ENCODE results near the gene HNRNPA0. TPM values are rescaled to one million over a fixed set of nuclear protein-coding genes. Genes with fewer than 3 reads are reported as not detected.

Gene HNRNPA0
- total and polyA plus RNA-seq, 9 of the 15 experiments (the other 6 are each of a cell fraction or from before 2014, with no cell fraction given) = 5.0 to 33.3 (median 10.7) TPM

Other genes starting within 250 kb of the HNRNPA0 start
- gene KLHL3, start 18.3 kb downstream of the HNRNPA0 start, total RNA-seq (2014; rRNA removed) = under 0.01 and 0.65 TPM in 2 replicates
- gene KLHL3, start 18.3 kb downstream of the HNRNPA0 start, total RNA-seq (2014; rRNA removed; fragmentation: Illumina TruSeq; extraction: Trizol) = 0.26 and 0.33 TPM in 2 replicates
- 0.64 and 0.65 TPM in 2 replicates for gene KLHL3, start 18.3 kb downstream of the HNRNPA0 start, total RNA-seq (2015; rRNA removed; fragmentation: Illumina TruSeq; extraction: Trizol)
- gene KLHL3, start 18.3 kb downstream of the HNRNPA0 start, total RNA-seq (2021) = 0.31 and 0.38 TPM in 2 replicates
- gene KLHL3, start 18.3 kb downstream of the HNRNPA0 start, polyA plus RNA-seq (2011; rRNA removed) = 1.5 and 2.1 TPM in 2 replicates
- 0.22 and 0.24 TPM in 2 replicates for gene KLHL3, start 18.3 kb downstream of the HNRNPA0 start, polyA plus RNA-seq (2014; fragmentation: Illumina TruSeq; extraction: Trizol)
- under 1 TPM; 0.14 to 0.18 TPM for gene KLHL3, start 18.3 kb downstream of the HNRNPA0 start, polyA plus RNA-seq (2014; fragmentation: Nextera tagmentation; extraction: Ambion mirVana)
- gene KLHL3, start 18.3 kb downstream of the HNRNPA0 start, polyA plus RNA-seq (2014; rRNA removed) = 0.19 and 0.47 TPM in 2 replicates
- not detected in 2 replicates for gene MYOT, start 113.5 kb upstream of the HNRNPA0 start, total RNA-seq (2014; rRNA removed)
- not detected in 2 replicates for gene MYOT, start 113.5 kb upstream of the HNRNPA0 start, total RNA-seq (2014; rRNA removed; fragmentation: Illumina TruSeq; extraction: Trizol)
- gene MYOT, start 113.5 kb upstream of the HNRNPA0 start, total RNA-seq (2015; rRNA removed; fragmentation: Illumina TruSeq; extraction: Trizol) = not detected in 2 replicates
- gene MYOT, start 113.5 kb upstream of the HNRNPA0 start, total RNA-seq (2021) = not detected in 2 replicates
- gene MYOT, start 113.5 kb upstream of the HNRNPA0 start, polyA plus RNA-seq (2011; rRNA removed) = not detected in 2 replicates
- not detected in 2 replicates for gene MYOT, start 113.5 kb upstream of the HNRNPA0 start, polyA plus RNA-seq (2014; fragmentation: Illumina TruSeq; extraction: Trizol)
- gene MYOT, start 113.5 kb upstream of the HNRNPA0 start, polyA plus RNA-seq (2014; fragmentation: Nextera tagmentation; extraction: Ambion mirVana) = under 1 TPM; 0.24 to 0.38 TPM
- gene MYOT, start 113.5 kb upstream of the HNRNPA0 start, polyA plus RNA-seq (2014; rRNA removed) = not detected in 2 replicates
- gene PKD2L2, start 135.1 kb upstream of the HNRNPA0 start, total RNA-seq (2014; rRNA removed) = 0.29 TPM in 1 of 2 replicates, not detected in the other
- gene PKD2L2, start 135.1 kb upstream of the HNRNPA0 start, total RNA-seq (2014; rRNA removed; fragmentation: Illumina TruSeq; extraction: Trizol) = not detected in 2 replicates
- gene PKD2L2, start 135.1 kb upstream of the HNRNPA0 start, total RNA-seq (2015; rRNA removed; fragmentation: Illumina TruSeq; extraction: Trizol) = 0.25 TPM in 1 of 2 replicates, not detected in the other
- not detected in 2 replicates for gene PKD2L2, start 135.1 kb upstream of the HNRNPA0 start, total RNA-seq (2021)
- 0.05 and 0.11 TPM in 2 replicates for gene PKD2L2, start 135.1 kb upstream of the HNRNPA0 start, polyA plus RNA-seq (2011; rRNA removed)
- not detected in 2 replicates for gene PKD2L2, start 135.1 kb upstream of the HNRNPA0 start, polyA plus RNA-seq (2014; fragmentation: Illumina TruSeq; extraction: Trizol)
- gene PKD2L2, start 135.1 kb upstream of the HNRNPA0 start, polyA plus RNA-seq (2014; fragmentation: Nextera tagmentation; extraction: Ambion mirVana) = under 1 TPM; 0.08 to 0.11 TPM
- gene PKD2L2, start 135.1 kb upstream of the HNRNPA0 start, polyA plus RNA-seq (2014; rRNA removed) = not detected in 2 replicates

Measured in K562 (cell line).